Trophoblast cell (in vitro differentiated cells and primary cell): ENCODE data around the gene C1orf74.
A peak's percentile ranks its signal among the peaks of the same experiment; 100 is the strongest.

Experiments used
- DNase-seq, 2 donors: peaks; one replicate each; pipeline ENCODE4 v3.0.0-alpha.2; 2016
- H2AFZ ChIP-seq: 2 replicates; pipeline ENCODE4 v1.6.1; 2013; ENCODE audit warnings: low read length, moderate library complexity, mild to moderate bottlenecking; ENCODE audit not compliant: insufficient read depth, poor library complexity
- H2AK5ac ChIP-seq: 2 replicates; pipeline ENCODE4 v1.6.1; 2013; ENCODE audit warnings: mild to moderate bottlenecking, low read length
- H2BK120ac ChIP-seq: 2 replicates; pipeline ENCODE4 v1.6.1; 2013; ENCODE audit warnings: low read length, mild to moderate bottlenecking, moderate library complexity; ENCODE audit not compliant: insufficient read depth, poor library complexity
- H2BK12ac ChIP-seq: 2 replicates; pipeline ENCODE4 v1.6.1; 2013; ENCODE audit warnings: mild to moderate bottlenecking, low read length, moderate library complexity
- H2BK5ac ChIP-seq: 2 replicates; pipeline ENCODE4 v1.6.1; 2013; ENCODE audit warnings: low read length, low read depth, moderate library complexity, mild to moderate bottlenecking; ENCODE audit not compliant: poor library complexity
- H3K14ac ChIP-seq: 2 replicates; pipeline ENCODE4 v1.6.1; 2013; ENCODE audit warnings: mild to moderate bottlenecking, low read length
- H3K18ac ChIP-seq: 2 replicates; pipeline ENCODE4 v1.6.1; 2013; ENCODE audit warnings: mild to moderate bottlenecking, low read length
- H3K23ac ChIP-seq: 2 replicates; pipeline ENCODE4 v1.6.1; 2013; ENCODE audit warnings: low read length
- H3K27ac ChIP-seq: 2 replicates; pipeline ENCODE4 v1.5.1; 2013; ENCODE audit warnings: low read depth, mild to moderate bottlenecking, inconsistent platforms, low read length, moderate library complexity
- H3K27me3 ChIP-seq: 2 replicates; pipeline ENCODE4 v1.6.1; 2013; ENCODE audit warnings: inconsistent platforms, mild to moderate bottlenecking, low read length, moderate library complexity; ENCODE audit not compliant: insufficient read depth
- H3K36me3 ChIP-seq, 2 experiments: 1 replicate in 1 of 2; 2 replicates in 1 of 2; pipeline ENCODE4 v1.6.1; 2013; ENCODE audit warnings: low read length in 2 of 2, mild to moderate bottlenecking in 2 of 2, moderate library complexity in 1 of 2; ENCODE audit not compliant: insufficient read depth in 2 of 2, control insufficient read depth in 1 of 2
- H3K4ac ChIP-seq: 2 replicates; pipeline ENCODE4 v1.6.1; 2013; ENCODE audit warnings: low read depth, mild to moderate bottlenecking, low read length, moderate library complexity
- H3K4me1 ChIP-seq, 2 experiments: 1 replicate in 1 of 2; 2 replicates in 1 of 2; pipeline ENCODE4 v1.6.1; 2013; ENCODE audit warnings: low read length in 2 of 2, mild to moderate bottlenecking in 2 of 2, moderate library complexity in 1 of 2; ENCODE audit not compliant: insufficient read depth in 2 of 2, control insufficient read depth in 1 of 2
- H3K4me2 ChIP-seq: 2 replicates; pipeline ENCODE4 v1.6.1; 2013; ENCODE audit warnings: inconsistent platforms, mild to moderate bottlenecking, low read length, moderate library complexity
- H3K4me3 ChIP-seq: 2 replicates; pipeline ENCODE4 v1.5.1; 2013; ENCODE audit warnings: mild to moderate bottlenecking, low read depth, low read length, inconsistent platforms
- H3K79me1 ChIP-seq: one replicate; pipeline ENCODE4 v1.6.1; 2013; ENCODE audit warnings: low read length
- H3K79me2 ChIP-seq: 2 replicates; pipeline ENCODE4 v1.6.1; 2013; ENCODE audit warnings: low read length, mild to moderate bottlenecking; ENCODE audit not compliant: control insufficient read depth, insufficient read depth, poor library complexity
- H3K9ac ChIP-seq: 2 replicates; pipeline ENCODE4 v1.6.1; 2013; ENCODE audit warnings: mild to moderate bottlenecking, low read length
- H3K9me3 ChIP-seq: 2 replicates; pipeline ENCODE4 v1.6.1; 2013; ENCODE audit warnings: low read depth, mild to moderate bottlenecking, control low read depth, inconsistent platforms, low read length; ENCODE audit not compliant: insufficient read depth
- H4K12ac ChIP-seq: 2 replicates; pipeline ENCODE4 v1.6.1; 2013; ENCODE audit warnings: low read depth, mild to moderate bottlenecking, low read length, moderate library complexity
- H4K8ac ChIP-seq: 2 replicates; pipeline ENCODE4 v1.6.1; 2013; ENCODE audit warnings: low read depth, mild to moderate bottlenecking, low read length, moderate library complexity
- H4K91ac ChIP-seq: one replicate; pipeline ENCODE4 v1.6.1; 2013; ENCODE audit warnings: low read depth, mild to moderate bottlenecking, low read length, moderate library complexity
- WGBS: extraction: QIAGEN DNeasy Blood & Tissue Kit; methylation state at CpG from one replicate; pipeline ENCODE4 v1.1.7; 2013; ENCODE audit warnings: missing lambda C conversion rate; ENCODE audit not compliant: insufficient read length, insufficient coverage; ENCODE audit errors: extremely low coverage; 5-methylcytosine and 5-hydroxymethylcytosine counted together

C1orf74 gene

GRCh38 chr1:209805341-209805781 lies 21.0 kb upstream of the C1orf74 start:
- H3K79me1 ChIP-seq: peaks cover 9% of the 10 kb centered on the region
- H3K27ac ChIP-seq: no peak overlapping the region
- H3K9ac ChIP-seq: peak overlapping the region; percentile 77
- H2AK5ac ChIP-seq: no peak overlapping the region
- no peak overlapping the region for H2BK5ac ChIP-seq
- peak overlapping the region; percentile 93 for H3K4me3 ChIP-seq
- H3K79me2 ChIP-seq: peaks cover 14% of the 10 kb centered on the region
- peak overlapping the region; percentile 59 for H4K91ac ChIP-seq
- no peak overlapping the region for H3K14ac ChIP-seq
- H3K4ac ChIP-seq: peak overlapping the region; percentile 63
- peaks cover 0 to 4% of the 10 kb centered on the region in 2 experiments for H3K36me3 ChIP-seq
- peak overlapping the region; percentile 21 for H4K8ac ChIP-seq
- no CpG with 5 or more reads among the region's 19 CpGs for WGBS
- H2BK120ac ChIP-seq: no peak overlapping the region
- no peak overlapping the region for H4K12ac ChIP-seq
- no peak overlapping the region for H3K23ac ChIP-seq
- peaks cover 17 to 26% of the 10 kb centered on the region in 2 experiments for H3K4me1 ChIP-seq
- peak overlapping the region; percentile 66 for H3K18ac ChIP-seq
- peak in 1 of 2 donors; percentile 54 for DNase-seq
- H3K9me3 ChIP-seq: no peaks in the 10 kb centered on the region
- H3K27me3 ChIP-seq: no peaks in the 10 kb centered on the region
- H2BK12ac ChIP-seq: peak overlapping the region; percentile 25
- H2AFZ ChIP-seq: peak overlapping the region; percentile 20
- peak overlapping the region; percentile 78 for H3K4me2 ChIP-seq

GRCh38 chr1:209803568-209803967 lies 19.2 kb upstream of the C1orf74 start:
- H4K8ac ChIP-seq: no peak overlapping the region
- no peak overlapping the region for H2AK5ac ChIP-seq
- H2BK120ac ChIP-seq: no peak overlapping the region
- no peak overlapping the region for H3K4me3 ChIP-seq
- no peak overlapping the region for H3K27ac ChIP-seq
- H4K12ac ChIP-seq: no peak overlapping the region
- H3K18ac ChIP-seq: no peak overlapping the region
- no peak overlapping the region for H2AFZ ChIP-seq
- no peak overlapping the region for H3K4me2 ChIP-seq
- no CpG with 5 or more reads among the region's 1 CpG for WGBS
- H2BK12ac ChIP-seq: no peak overlapping the region
- H3K4me1 ChIP-seq: peaks cover 17 to 26% of the 10 kb centered on the region in 2 experiments
- DNase-seq: no peak
- H3K9ac ChIP-seq: no peak overlapping the region
- no peak overlapping the region for H2BK5ac ChIP-seq
- no peak overlapping the region for H4K91ac ChIP-seq
- no peak overlapping the region for H3K14ac ChIP-seq
- H3K4ac ChIP-seq: no peak overlapping the region
- peaks cover 14% of the 10 kb centered on the region for H3K79me2 ChIP-seq
- peaks cover 9% of the 10 kb centered on the region for H3K79me1 ChIP-seq
- H3K9me3 ChIP-seq: no peaks in the 10 kb centered on the region
- no peak overlapping the region for H3K23ac ChIP-seq
- no peaks in the 10 kb centered on the region for H3K27me3 ChIP-seq
- H3K36me3 ChIP-seq: peaks cover 3 to 7% of the 10 kb centered on the region in 2 experiments

- H3K4me1 ChIP-seq: peaks cover 14 to 22% of the 10 kb centered on the region in 2 experiments
- peak overlapping the region; percentile 50 for H3K18ac ChIP-seq
- no peak overlapping the region for H3K4ac ChIP-seq
- DNase-seq: no peak
- H2AK5ac ChIP-seq: no peak overlapping the region
- no peak overlapping the region for H3K23ac ChIP-seq
- H3K4me3 ChIP-seq: no peak overlapping the region
- H2BK5ac ChIP-seq: no peak overlapping the region
- no peak overlapping the region for H4K91ac ChIP-seq
- H3K36me3 ChIP-seq: peaks cover 3 to 12% of the 10 kb centered on the region in 2 experiments
- no peaks in the 10 kb centered on the region for H3K9me3 ChIP-seq
- no peak overlapping the region for H3K27ac ChIP-seq
- peaks cover 14% of the 10 kb centered on the region for H3K79me2 ChIP-seq
- no peaks in the 10 kb centered on the region for H3K27me3 ChIP-seq
- no peak overlapping the region for H3K4me2 ChIP-seq
- H3K14ac ChIP-seq: no peak overlapping the region
- H4K12ac ChIP-seq: no peak overlapping the region
- H2BK120ac ChIP-seq: no peak overlapping the region
- peaks cover 9% of the 10 kb centered on the region for H3K79me1 ChIP-seq
- H2BK12ac ChIP-seq: no peak overlapping the region
- no CpG with 5 or more reads among the region's 4 CpGs for WGBS
- H2AFZ ChIP-seq: no peak overlapping the region
- H3K9ac ChIP-seq: no peak overlapping the region
- no peak overlapping the region for H4K8ac ChIP-seq
Measured at GRCh38 chr1:209802780-209803152, 18.4 kb upstream of the C1orf74 start.

GRCh38 chr1:209802117-209802779 lies 17.9 kb upstream of the C1orf74 start:
- no peak overlapping the region for H3K27ac ChIP-seq
- no CpG with 5 or more reads among the region's 4 CpGs for WGBS
- H3K4me1 ChIP-seq: peaks cover 11 to 18% of the 10 kb centered on the region in 2 experiments

More at GRCh38 chr1:209802117-209802779, 17.9 kb upstream of the C1orf74 start:
- no peak overlapping the region for H4K12ac ChIP-seq
- no peak overlapping the region for H2BK120ac ChIP-seq
- no peak overlapping the region for H2AK5ac ChIP-seq
- no peaks in the 10 kb centered on the region for H3K27me3 ChIP-seq
- no peak overlapping the region for H3K14ac ChIP-seq
- H3K4me2 ChIP-seq: no peak overlapping the region
- peak in 1 of 2 donors; percentile 45 for DNase-seq
- H3K9ac ChIP-seq: no peak overlapping the region
- H3K4me3 ChIP-seq: no peak overlapping the region
- no peak overlapping the region for H3K18ac ChIP-seq
- no peak overlapping the region for H3K4ac ChIP-seq
- H3K79me1 ChIP-seq: peaks cover 7% of the 10 kb centered on the region
- no peak overlapping the region for H3K23ac ChIP-seq
- no peak overlapping the region for H2AFZ ChIP-seq
- no peak overlapping the region for H4K8ac ChIP-seq
- no peaks in the 10 kb centered on the region for H3K9me3 ChIP-seq
- H3K36me3 ChIP-seq: peaks cover 3 to 12% of the 10 kb centered on the region in 2 experiments
- H3K79me2 ChIP-seq: peaks cover 14% of the 10 kb centered on the region
- H4K91ac ChIP-seq: no peak overlapping the region
- H2BK5ac ChIP-seq: no peak overlapping the region
- H2BK12ac ChIP-seq: peak overlapping the region; percentile 23
